OCI-LY7 (cell line): ENCODE data around the gene SOBP. TPM values are rescaled to one million over a fixed set of nuclear protein-coding genes. Genes with fewer than 3 reads are reported as not detected.

Experiments
- BruUV-seq: library from RNA; stranded (reverse); fragments of 400-500 nt; replicated peaks from 2 replicates; lab custom pipeline; 2021; lab: Mats Ljungman, UMichigan
- CTCF ChIA-PET: fragments of 300-600 bp; sonication (Branson Sonifier 250); formaldehyde crosslinking; loops from one replicate; lab custom pipeline; 2022; ENCODE audit warnings: antibody characterized with exemption; ENCODE audit not compliant: unreplicated experiment; lab: Charles Lee
- POLR2A ChIA-PET: fragments of 300-600 bp; sonication (Branson Sonifier 250); formaldehyde crosslinking; loops from one replicate; lab custom pipeline; 2022; ENCODE audit warnings: antibody characterized with exemption; lab: Charles Lee
- DNase-seq: peaks from one replicate; pipeline ENCODE4 v3.0.0-alpha.2; 2015; ENCODE audit warnings: low spot score
- H2AFZ ChIP-seq: fragments of 200-600 bp; sonication (generic), shearing (Covaris generic); 2 replicates; pipeline ENCODE4 v1.6.1; 2014; ENCODE audit warnings: mild to moderate bottlenecking, antibody characterized with exemption, low read length, moderate library complexity
- H3K27ac ChIP-seq: fragments of 200-600 bp; sonication (generic); 2 replicates; pipeline ENCODE4 v1.5.1; 2014; ENCODE audit warnings: mixed run types, low read depth, mild to moderate bottlenecking, moderate library complexity, low read length, inconsistent platforms; ENCODE audit not compliant: poor library complexity, severe bottlenecking
- H3K36me3 ChIP-seq: fragments of 200-600 bp; sonication (generic); 2 replicates; pipeline ENCODE4 v1.6.1; 2014; ENCODE audit warnings: mild to moderate bottlenecking, antibody characterized with exemption, low read length, moderate library complexity, mixed read lengths; ENCODE audit not compliant: insufficient read depth
- H3K4me1 ChIP-seq: fragments of 200-600 bp; sonication (generic); 2 replicates; pipeline ENCODE4 v1.5.1; 2014; ENCODE audit warnings: mild to moderate bottlenecking, low read length; ENCODE audit not compliant: insufficient read depth, poor library complexity, severe bottlenecking
- H3K4me2 ChIP-seq: fragments of 200-600 bp; sonication (generic); 2 replicates; pipeline ENCODE4 v1.6.1; 2014; ENCODE audit warnings: mild to moderate bottlenecking, low read length
- H3K4me3 ChIP-seq: fragments of 200-600 bp; sonication (generic); 2 replicates; pipeline ENCODE4 v1.5.1; 2014; ENCODE audit warnings: mild to moderate bottlenecking, low read depth, low read length; ENCODE audit not compliant: poor library complexity, severe bottlenecking
- H3K79me2 ChIP-seq: fragments of 200-600 bp; sonication (generic); 2 replicates; pipeline ENCODE4 v1.6.1; 2016; ENCODE audit warnings: low read depth, mild to moderate bottlenecking, low read length, moderate library complexity, mixed read lengths; ENCODE audit not compliant: insufficient read depth
- H3K9me2 ChIP-seq: fragments of 200-600 bp; sonication (generic); 2 replicates; pipeline ENCODE4 v1.6.1; 2016; ENCODE audit warnings: mild to moderate bottlenecking, low read length, mixed read lengths; ENCODE audit not compliant: insufficient read depth
- H3K9me3 ChIP-seq: fragments of 200-600 bp; sonication (generic); 2 replicates; pipeline ENCODE4 v1.6.1; 2014; ENCODE audit warnings: mild to moderate bottlenecking, mixed run types, low read length, mixed read lengths
- H4K20me1 ChIP-seq: fragments of 200-600 bp; sonication (generic); 2 replicates; pipeline ENCODE4 v1.6.1; 2014; ENCODE audit warnings: mild to moderate bottlenecking, antibody characterized with exemption, low read length, moderate library complexity, mixed read lengths; ENCODE audit not compliant: insufficient read depth
- EZH2phosphoT487 ChIP-seq: fragments of 200-600 bp; sonication (generic); IDR thresholded peaks from 2 replicates; pipeline ENCODE4 v1.6.1; 2018; ENCODE audit warnings: low read depth, borderline replicate concordance, mild to moderate bottlenecking, mixed run types, antibody characterized with exemption, low read length, moderate library complexity, mixed read lengths
- intact Hi-C: fragments of 100-400 bp; cut with micrococcal nuclease; formaldehyde crosslinking; loops from one replicate; pipeline ENCODE4 v1.10.0; 2022; ENCODE audit not compliant: unreplicated experiment
- total RNA-seq, 2 experiments: library from RNA; depleted of rRNA in 1 of 2; stranded (reverse); fragments of >200 nt in 1 of 2; shearing (Covaris generic) in 1 of 2; gene quantifications; 2 replicates each; pipeline ENCODE4 v1.2.3, GENCODE V29; 2014 to 2022
- TF ChIP-seq, protein P1 (sequence below): fragments of 200-600 bp; sonication (generic); conservative IDR thresholded peaks from 2 replicates; pipeline ENCODE4 v1.5.1; 2014; ENCODE audit warnings: mild to moderate bottlenecking, antibody characterized with exemption, low read length, moderate library complexity, mixed read lengths

SOBP gene
- total RNA-seq, 2 experiments from 2014 or later = 21.5 to 29.4 TPM

DNA sequence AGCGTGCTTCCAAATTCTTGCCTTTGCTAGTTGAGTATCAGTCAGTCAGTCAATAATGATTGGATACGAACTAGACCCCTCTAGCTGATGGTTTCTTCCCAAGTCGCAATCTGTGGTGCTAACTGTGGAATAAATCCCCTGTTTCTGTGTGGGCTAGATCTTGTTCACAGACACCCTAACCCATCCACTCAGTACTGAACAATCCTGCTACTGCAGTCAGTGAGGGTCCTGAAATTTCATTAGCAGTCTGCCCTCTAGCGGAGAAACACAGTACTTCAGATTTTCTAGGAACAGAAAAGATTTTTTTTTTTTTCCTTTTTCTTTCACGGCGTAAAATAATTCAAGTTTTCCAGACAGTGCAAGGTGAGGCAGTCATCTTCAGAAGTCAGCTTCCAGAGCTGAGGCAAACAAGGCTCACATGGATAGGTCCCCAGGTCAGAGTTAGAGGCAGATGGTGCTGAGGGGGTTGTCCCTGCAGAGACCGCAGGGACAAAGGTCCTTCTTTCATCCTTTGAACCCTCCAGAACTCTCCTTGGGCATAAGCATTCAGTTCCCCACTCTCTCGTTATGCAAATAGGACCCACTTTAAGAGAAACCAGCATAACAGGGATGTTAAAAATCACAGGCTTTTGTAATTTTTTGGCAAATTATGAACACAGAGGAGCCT lies 214.6 kb downstream of the SOBP start:
- no peaks in the 10 kb centered on the region for H3K79me2 ChIP-seq
- H2AFZ ChIP-seq = no peak overlapping the region
- H3K4me3 ChIP-seq = no peak overlapping the region
- H3K27ac ChIP-seq = no peak overlapping the region
- BruUV-seq = no TSS peak
- no peaks in the 10 kb centered on the region for H3K36me3 ChIP-seq
- ChIA-PET CTCF (no interaction called here), POLR2A (no interaction called here)
- TF ChIP-seq, protein P1, sequence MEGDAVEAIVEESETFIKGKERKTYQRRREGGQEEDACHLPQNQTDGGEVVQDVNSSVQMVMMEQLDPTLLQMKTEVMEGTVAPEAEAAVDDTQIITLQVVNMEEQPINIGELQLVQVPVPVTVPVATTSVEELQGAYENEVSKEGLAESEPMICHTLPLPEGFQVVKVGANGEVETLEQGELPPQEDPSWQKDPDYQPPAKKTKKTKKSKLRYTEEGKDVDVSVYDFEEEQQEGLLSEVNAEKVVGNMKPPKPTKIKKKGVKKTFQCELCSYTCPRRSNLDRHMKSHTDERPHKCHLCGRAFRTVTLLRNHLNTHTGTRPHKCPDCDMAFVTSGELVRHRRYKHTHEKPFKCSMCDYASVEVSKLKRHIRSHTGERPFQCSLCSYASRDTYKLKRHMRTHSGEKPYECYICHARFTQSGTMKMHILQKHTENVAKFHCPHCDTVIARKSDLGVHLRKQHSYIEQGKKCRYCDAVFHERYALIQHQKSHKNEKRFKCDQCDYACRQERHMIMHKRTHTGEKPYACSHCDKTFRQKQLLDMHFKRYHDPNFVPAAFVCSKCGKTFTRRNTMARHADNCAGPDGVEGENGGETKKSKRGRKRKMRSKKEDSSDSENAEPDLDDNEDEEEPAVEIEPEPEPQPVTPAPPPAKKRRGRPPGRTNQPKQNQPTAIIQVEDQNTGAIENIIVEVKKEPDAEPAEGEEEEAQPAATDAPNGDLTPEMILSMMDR = peak; percentile 96
- no peak for TF ChIP-seq EZH2phosphoT487
- no peaks in the 10 kb centered on the region for H3K4me1 ChIP-seq
- intact Hi-C loops = loop anchor here (2.0 to 10.0 kb wide), 2 partner anchors 30 to 140 kb away; no protein-coding TSS in a partner anchor
- no peaks in the 10 kb centered on the region for H3K9me3 ChIP-seq
- H3K4me2 ChIP-seq = no peak overlapping the region
- no peaks in the 10 kb centered on the region for H4K20me1 ChIP-seq
- no peaks in the 10 kb centered on the region for H3K9me2 ChIP-seq
- DNase-seq = peak; percentile 69

DNA sequence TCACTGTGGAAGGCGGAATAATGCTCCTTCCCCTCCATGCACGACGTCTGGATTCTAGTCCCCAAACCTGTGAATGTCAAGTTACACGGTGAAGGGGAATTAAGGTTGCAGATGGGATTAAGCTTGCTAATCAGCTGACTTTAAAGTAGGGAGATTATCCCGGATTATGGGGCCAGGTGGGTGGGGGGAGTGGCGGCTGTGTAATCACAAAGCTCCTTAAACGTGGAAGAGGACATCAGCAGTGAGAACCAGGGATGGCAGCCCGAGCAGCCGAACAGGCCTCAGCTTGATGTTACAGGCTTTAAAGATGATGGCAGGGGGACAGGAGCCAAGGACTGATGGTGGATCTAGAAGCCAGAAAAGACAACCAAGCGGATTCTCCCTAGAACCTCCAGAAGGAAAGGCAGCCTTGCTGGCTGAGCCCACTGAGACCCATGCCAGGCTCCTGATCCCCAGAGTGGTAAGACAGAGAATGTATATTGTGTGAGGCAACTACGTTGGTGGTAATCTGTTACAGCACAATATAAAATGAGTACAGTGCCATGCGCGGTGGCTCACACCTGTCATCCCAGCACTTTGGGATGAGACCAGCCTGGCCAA lies 216.7 kb downstream of the SOBP start:
- TF ChIP-seq, protein P1 = no peak
- TF ChIP-seq EZH2phosphoT487 = no peak
- ChIA-PET POLR2A (no interaction called here), CTCF (no interaction called here)

More for the DNA sequence above, 216.7 kb downstream of the SOBP start:
- H4K20me1 ChIP-seq = no peaks in the 10 kb centered on the region
- no peak overlapping the region for H2AFZ ChIP-seq
- no peak overlapping the region for H3K4me3 ChIP-seq
- H3K79me2 ChIP-seq = no peaks in the 10 kb centered on the region
- no peaks in the 10 kb centered on the region for H3K9me2 ChIP-seq
- H3K4me1 ChIP-seq = peaks cover 3% of the 10 kb centered on the region
- H3K27ac ChIP-seq = no peak overlapping the region
- H3K4me2 ChIP-seq = no peak overlapping the region
- no peak for DNase-seq
- H3K9me3 ChIP-seq = no peaks in the 10 kb centered on the region
- intact Hi-C loops = loop anchor here (10.0 kb wide), 1 partner anchor 138 kb away; no protein-coding TSS in a partner anchor
- no peaks in the 10 kb centered on the region for H3K36me3 ChIP-seq
- BruUV-seq = no TSS peak
